Esophagus squamous epithelium (tissue), 4 donors: Measurements from ENCODE around the gene FOXO4.

ENCODE experiments used
- CTCF ChIP-seq, 6 experiments: fragments of 450-650 bp in 4 of 6; fragments of 200-600 bp in 2 of 6; sonication (generic) in 2 of 6; IDR thresholded peaks; one replicate each; pipeline ENCODE4 v1.5.1; 2016 to 2019; ENCODE audit warnings: antibody characterized with exemption in 6 of 6, mild to moderate bottlenecking in 4 of 6, moderate library complexity in 4 of 6
- POLR2A ChIP-seq, 4 donors: fragments of 450-650 bp; IDR thresholded peaks; one replicate each; pipeline ENCODE4 v1.6.1; 2017; ENCODE audit warnings: antibody characterized with exemption in 4 of 4, mild to moderate bottlenecking in 4 of 4, moderate library complexity in 3 of 4

GRCh38 chrX:71098302-71098701, 2.7 kb downstream of the FOXO4 start:
- peak in 5 of 6 experiments; percentile 30 to 47 (median 39) for TF ChIP-seq CTCF (IDR thresholded peaks at IDR 0.05)
- no peak for TF ChIP-seq POLR2A (IDR thresholded peaks at IDR 0.05)
